Esophagus (tissue), 2 donors: ENCODE results near the gene TNIK. TPM values are rescaled to one million over a fixed set of nuclear protein-coding genes. Genes with fewer than 3 reads are reported as not detected.
"Not testable (repeated sequence)": the region's sequence is repeated elsewhere in the genome, so short reads cannot be mapped to it uniquely, and the experiment has no call there.

Experiments
- H3K27ac ChIP-seq, 2 donors: one replicate each; pipeline ENCODE4 v1.5.1; 2013; ENCODE audit warnings: low read depth in 2 of 2, mild to moderate bottlenecking in 2 of 2, inconsistent platforms in 1 of 2, low read length in 1 of 2, moderate library complexity in 1 of 2
- H3K27me3 ChIP-seq, 2 donors: one replicate each; pipeline ENCODE4 v1.6.1; 2013; ENCODE audit warnings: low read length in 2 of 2, control low read depth in 1 of 2, mild to moderate bottlenecking in 1 of 2; ENCODE audit not compliant: insufficient read depth in 2 of 2, control insufficient read depth in 1 of 2
- H3K36me3 ChIP-seq, 2 donors: one replicate each; pipeline ENCODE4 v1.6.1; 2013; ENCODE audit warnings: low read length in 1 of 2; ENCODE audit not compliant: control insufficient read depth in 2 of 2, insufficient read depth in 2 of 2
- H3K4me1 ChIP-seq, 2 donors: one replicate each; pipeline ENCODE4 v1.6.1; 2013; ENCODE audit warnings: low read length in 1 of 2; ENCODE audit not compliant: control insufficient read depth in 2 of 2, insufficient read depth in 2 of 2
- H3K4me3 ChIP-seq, 2 donors: one replicate each; pipeline ENCODE4 v1.5.1; 2013; ENCODE audit warnings: low read length in 2 of 2, mild to moderate bottlenecking in 2 of 2, low read depth in 1 of 2, moderate library complexity in 1 of 2
- H3K9me3 ChIP-seq, 2 donors: one replicate each; pipeline ENCODE4 v1.6.1; 2013; ENCODE audit warnings: mild to moderate bottlenecking in 2 of 2, low read depth in 1 of 2, low read length in 1 of 2, moderate library complexity in 1 of 2; ENCODE audit not compliant: control insufficient read depth in 2 of 2, insufficient read depth in 1 of 2
- WGBS, 2 donors: extraction: QIAGEN DNeasy Blood & Tissue Kit; methylation state at CpG; one replicate each; pipeline ENCODE4 v1.1.7; 2013; 5-methylcytosine and 5-hydroxymethylcytosine counted together
- polyA plus RNA-seq, 2 donors: library from polyadenylated mRNA; stranded (reverse); fragments of 200-250 nt; gene quantifications; one replicate each; pipeline ENCODE4 v1.2.3, GENCODE V29; 2013
- donor health status: healthy with polysubstance abuse.
- donor health status: Bipolar disorder and iron deficiency.

The TNIK gene
- polyA plus RNA-seq, 2 donors = 2.2 to 3.2 TPM

GRCh38 chr3:171122240-171122639 is 338.0 kb downstream of the TNIK start:
- H3K27ac ChIP-seq = no peak overlapping the region
- 78 to 87% methylated on average over 3 of the region's 3 CpGs for WGBS, 2 donors
- H3K4me3 ChIP-seq = no peak overlapping the region
- no peaks in the 10 kb centered on the region for H3K27me3 ChIP-seq
- no peaks in the 10 kb centered on the region for H3K9me3 ChIP-seq
- H3K4me1 ChIP-seq = no peaks in the 10 kb centered on the region
- peaks cover 3 to 5% of the 10 kb centered on the region in 2 donors for H3K36me3 ChIP-seq

DNA sequence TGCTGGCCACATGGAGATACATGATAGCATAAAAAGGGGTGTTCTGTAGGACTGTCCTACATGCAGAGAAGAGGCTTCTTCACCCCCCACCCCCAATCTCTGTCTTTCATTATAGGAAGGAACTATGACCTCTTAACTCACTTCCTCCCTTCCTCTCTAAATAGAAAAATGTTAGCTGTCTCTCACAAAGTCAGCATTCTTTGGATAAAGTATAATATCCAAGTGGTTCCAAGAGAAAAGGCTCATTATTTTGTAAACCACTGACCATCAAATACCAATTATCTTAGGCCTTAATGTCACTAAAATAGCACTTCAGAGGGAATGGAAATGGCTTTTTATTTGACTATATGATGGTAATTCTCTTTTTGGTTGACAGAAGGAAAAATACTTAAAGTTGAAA is 338.4 kb downstream of the TNIK start:
- Histone ChIP-seq H3K4me3 (no peak overlapping the region), H3K9me3 (no peaks in the 10 kb centered on the region), H3K36me3 (peaks cover 3% of the 10 kb centered on the region in 2 donors), H3K27ac (no peak overlapping the region), H3K27me3 (no peaks in the 10 kb centered on the region), H3K4me1 (no peaks in the 10 kb centered on the region)

GRCh38 chr3:171119402-171119801 is 340.8 kb downstream of the TNIK start:
- H3K36me3 ChIP-seq, H3K4me3 ChIP-seq, H3K27ac ChIP-seq, H3K4me1 ChIP-seq, H3K9me3 ChIP-seq, H3K27me3 ChIP-seq: not testable (repeated sequence)
- 94 to 96% methylated on average over 3 of the region's 3 CpGs for WGBS, 2 donors

GRCh38 chr3:171118993-171119392 is 341.2 kb downstream of the TNIK start:
- not testable (repeated sequence) for H3K9me3 ChIP-seq, H3K36me3 ChIP-seq, H3K4me1 ChIP-seq, H3K27ac ChIP-seq, H3K27me3 ChIP-seq, H3K4me3 ChIP-seq
- WGBS, 2 donors = 77 to 83% methylated on average over 2 to 3 of the region's 3 CpGs

DNA sequence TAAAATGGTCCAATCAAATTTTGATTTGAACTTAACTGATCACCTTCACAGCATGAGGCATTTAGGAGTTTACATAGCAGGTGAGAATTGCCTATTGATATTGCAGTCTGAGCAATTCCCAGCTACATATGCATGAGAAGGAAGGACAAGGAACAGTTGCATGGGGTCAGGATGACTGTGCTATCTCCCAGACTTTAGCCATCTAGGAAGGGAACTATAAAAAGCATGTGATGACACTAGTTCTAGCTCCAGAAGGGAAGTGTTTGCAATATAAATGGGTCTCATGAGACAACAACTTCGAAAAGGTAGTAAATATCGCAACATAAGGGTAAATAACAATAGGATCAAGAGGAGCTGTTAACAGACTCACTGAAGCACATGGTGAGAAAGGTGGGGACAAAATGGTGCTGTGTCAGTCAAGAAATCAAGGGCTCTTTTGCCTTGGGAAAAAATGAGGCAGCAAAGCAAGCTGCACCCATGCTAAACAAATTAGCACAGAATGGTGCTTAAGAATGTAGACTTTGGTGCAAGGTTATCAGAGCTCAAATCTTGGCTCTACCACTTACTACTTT is 343.3 kb downstream of the TNIK start:
- no peak overlapping the region for H3K27ac ChIP-seq
- H3K27me3 ChIP-seq = no peaks in the 10 kb centered on the region
- no peaks in the 10 kb centered on the region for H3K4me1 ChIP-seq
- no peaks in the 10 kb centered on the region for H3K9me3 ChIP-seq
- no peak overlapping the region for H3K4me3 ChIP-seq
- H3K36me3 ChIP-seq = peaks cover 2 to 3% of the 10 kb centered on the region in 2 donors
- WGBS, 2 donors = 87 to 93% methylated on average over 2 of the region's 2 CpGs

- Histone ChIP-seq H3K27me3 (no peaks in the 10 kb centered on the region), H3K36me3 (peaks cover 1 to 2% of the 10 kb centered on the region in 2 donors), H3K4me3 (no peak overlapping the region), H3K4me1 (no peaks in the 10 kb centered on the region), H3K27ac (no peak overlapping the region), H3K9me3 (no peaks in the 10 kb centered on the region)
Observed at GRCh38 chr3:171116365-171116764, 343.8 kb downstream of the TNIK start.

DNA sequence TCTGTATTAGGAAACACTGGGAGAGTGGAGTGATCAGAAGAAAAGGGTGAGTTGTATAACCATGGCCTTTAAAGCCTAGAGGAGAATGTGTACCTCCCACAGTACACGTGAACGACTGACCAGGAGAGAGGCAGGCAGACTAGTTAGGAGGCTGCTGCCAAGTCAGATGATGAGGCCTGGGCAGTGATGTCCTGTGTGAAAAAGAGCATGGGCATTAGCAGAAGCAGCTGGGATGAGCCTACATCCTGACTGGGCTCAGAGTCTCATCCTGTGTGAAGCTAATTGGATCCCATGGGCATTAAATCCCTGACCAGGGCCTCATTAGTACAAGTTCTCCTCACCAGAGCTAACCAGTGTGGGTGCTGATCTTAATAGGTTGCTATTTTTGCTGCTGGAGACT is 344.5 kb downstream of the TNIK start:
- Histone ChIP-seq H3K4me3 (no peak overlapping the region), H3K27ac (no peak overlapping the region), H3K4me1 (no peaks in the 10 kb centered on the region), H3K9me3 (no peaks in the 10 kb centered on the region), H3K27me3 (no peaks in the 10 kb centered on the region), H3K36me3 (no peaks in the 10 kb centered on the region)
- 90 to 92% methylated on average over 2 of the region's 2 CpGs for WGBS, 2 donors

DNA sequence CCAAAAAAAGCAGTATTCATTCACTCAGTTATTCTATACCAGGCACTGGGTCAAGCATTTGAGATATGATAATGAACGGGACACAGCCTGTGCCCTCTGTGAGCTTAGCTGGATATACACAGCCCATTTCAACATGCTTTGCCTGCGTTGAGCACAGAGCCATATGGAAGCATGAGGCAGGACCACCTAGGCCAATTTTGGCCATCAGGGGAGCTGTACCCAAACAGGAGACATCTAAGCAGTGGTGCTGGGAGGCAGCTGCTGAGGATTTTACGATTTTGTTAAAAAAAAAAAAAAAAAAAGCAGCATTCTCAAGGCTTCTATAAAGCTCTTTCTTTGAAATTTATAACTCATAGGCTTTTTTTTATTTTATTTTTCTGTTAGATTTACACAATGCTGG is 346.5 kb downstream of the TNIK start:
- 82 to 83% methylated on average over 3 of the region's 3 CpGs for WGBS, 2 donors

GRCh38 chr3:171110715-171111114 is 349.5 kb downstream of the TNIK start:
- Histone ChIP-seq H3K36me3 (no peaks in the 10 kb centered on the region), H3K27me3 (no peaks in the 10 kb centered on the region), H3K9me3 (no peaks in the 10 kb centered on the region), H3K27ac (no peak overlapping the region), H3K4me1 (no peaks in the 10 kb centered on the region), H3K4me3 (no peak overlapping the region)
- WGBS, 2 donors = 93 to 98% methylated on average over 4 of the region's 4 CpGs

More for the DNA sequence above, 346.5 kb downstream of the TNIK start:
- Histone ChIP-seq H3K27me3 (no peaks in the 10 kb centered on the region), H3K36me3 (no peaks in the 10 kb centered on the region), H3K4me3 (no peak overlapping the region), H3K27ac (no peak overlapping the region), H3K4me1 (no peaks in the 10 kb centered on the region), H3K9me3 (no peaks in the 10 kb centered on the region)

GRCh38 chr3:171108066-171108465 is 352.1 kb downstream of the TNIK start:
- H3K36me3 ChIP-seq = no peaks in the 10 kb centered on the region
- H3K4me1 ChIP-seq = no peaks in the 10 kb centered on the region
- H3K27ac ChIP-seq = no peak overlapping the region
- H3K27me3 ChIP-seq = no peaks in the 10 kb centered on the region
- H3K9me3 ChIP-seq = no peaks in the 10 kb centered on the region
- no peak overlapping the region for H3K4me3 ChIP-seq
- 49 to 64% methylated on average over 4 of the region's 4 CpGs for WGBS, 2 donors
